ENCODE results near the gene LRFN5.
"Not testable (repeated sequence)": the region's sequence is repeated elsewhere in the genome, so short reads cannot be mapped to it uniquely, and the experiment has no call there.

LRFN5 gene

GRCh38 chr14:41606532-41607303 lies at the start of gene LRFN5:
TSS of gene LRFN5 (plus strand) at chr14:41606876.
- no peak for DNase-seq

GRCh38 chr14:41558490-41558889 lies 48.2 kb upstream of the LRFN5 start:
- no peak for DNase-seq

GRCh38 chr14:41566864-41567263 lies 39.8 kb upstream of the LRFN5 start:
- DNase-seq = not testable (repeated sequence)

GRCh38 chr14:41568979-41569378 lies 37.7 kb upstream of the LRFN5 start:
- no peak for DNase-seq

GRCh38 chr14:41570415-41571155 lies 36.1 kb upstream of the LRFN5 start:
- DNase-seq = no peak

GRCh38 chr14:41586237-41586636 lies 20.4 kb upstream of the LRFN5 start:
- DNase-seq = no peak

GRCh38 chr14:41597647-41598046 lies 9.0 kb upstream of the LRFN5 start:
- DNase-seq = no peak

GRCh38 chr14:41599805-41600385 lies 6.8 kb upstream of the LRFN5 start:
- not testable (repeated sequence) for DNase-seq

- DNase-seq = no peak
Measured at GRCh38 chr14:41604721-41605531, 1.8 kb upstream of the LRFN5 start.

GRCh38 chr14:41605550-41606281 lies 960 bp upstream of the LRFN5 start:
- DNase-seq = no peak

GRCh38 chr14:41606282-41606531 lies 469 bp upstream of the LRFN5 start:
- no peak for DNase-seq

GRCh38 chr14:41607304-41607775 lies 664 bp downstream of the LRFN5 start:
- DNase-seq = no peak

- no peak for DNase-seq
Measured at GRCh38 chr14:41607966-41608663, 1.4 kb downstream of the LRFN5 start.

- no peak for DNase-seq
Measured at GRCh38 chr14:41608681-41609390, 2.2 kb downstream of the LRFN5 start.

GRCh38 chr14:41609704-41610183 lies 3.1 kb downstream of the LRFN5 start:
- DNase-seq = no peak

GRCh38 chr14:41615011-41615595 lies 8.4 kb downstream of the LRFN5 start:
- no peak for DNase-seq

- DNase-seq = no peak
Measured at GRCh38 chr14:41623736-41624135, 17.1 kb downstream of the LRFN5 start.

GRCh38 chr14:41629876-41630275 lies 23.2 kb downstream of the LRFN5 start:
- no peak for DNase-seq

- DNase-seq = no peak
Measured at GRCh38 chr14:41634286-41634685, 27.6 kb downstream of the LRFN5 start.
